ENCODE measurements around the gene MGARP.
"Not testable (repeated sequence)": the region's sequence is repeated elsewhere in the genome, so short reads cannot be mapped to it uniquely, and the experiment has no call there.

GRCh38 chr4:139255581-139255980, 24.4 kb downstream of the MGARP start:
- not testable (repeated sequence) for TF ChIP-seq TSHZ1 (tag by site-specific recombination; IDR thresholded peaks at IDR 0.05; ENCODE audit: borderline replicate concordance); CTCF (tag by site-specific recombination; IDR thresholded peaks at IDR 0.05)
- TF ChIP-seq, protein P1, sequence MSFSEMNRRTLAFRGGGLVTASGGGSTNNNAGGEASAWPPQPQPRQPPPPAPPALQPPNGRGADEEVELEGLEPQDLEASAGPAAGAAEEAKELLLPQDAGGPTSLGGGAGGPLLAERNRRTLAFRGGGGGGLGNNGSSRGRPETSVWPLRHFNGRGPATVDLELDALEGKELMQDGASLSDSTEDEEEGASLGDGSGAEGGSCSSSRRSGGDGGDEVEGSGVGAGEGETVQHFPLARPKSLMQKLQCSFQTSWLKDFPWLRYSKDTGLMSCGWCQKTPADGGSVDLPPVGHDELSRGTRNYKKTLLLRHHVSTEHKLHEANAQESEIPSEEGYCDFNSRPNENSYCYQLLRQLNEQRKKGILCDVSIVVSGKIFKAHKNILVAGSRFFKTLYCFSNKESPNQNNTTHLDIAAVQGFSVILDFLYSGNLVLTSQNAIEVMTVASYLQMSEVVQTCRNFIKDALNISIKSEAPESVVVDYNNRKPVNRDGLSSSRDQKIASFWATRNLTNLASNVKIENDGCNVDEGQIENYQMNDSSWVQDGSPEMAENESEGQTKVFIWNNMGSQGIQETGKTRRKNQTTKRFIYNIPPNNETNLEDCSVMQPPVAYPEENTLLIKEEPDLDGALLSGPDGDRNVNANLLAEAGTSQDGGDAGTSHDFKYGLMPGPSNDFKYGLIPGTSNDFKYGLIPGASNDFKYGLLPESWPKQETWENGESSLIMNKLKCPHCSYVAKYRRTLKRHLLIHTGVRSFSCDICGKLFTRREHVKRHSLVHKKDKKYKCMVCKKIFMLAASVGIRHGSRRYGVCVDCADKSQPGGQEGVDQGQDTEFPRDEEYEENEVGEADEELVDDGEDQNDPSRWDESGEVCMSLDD (tag by site-specific recombination; IDR thresholded peaks at IDR 0.05), result not testable (repeated sequence)

All from HEK293 (cell line).